HG03095 (cell line): ENCODE results near the gene PPP2R5A.
A peak's percentile ranks its signal among the peaks of the same experiment; 100 is the strongest.
"Not testable (repeated sequence)": the region's sequence is repeated elsewhere in the genome, so short reads cannot be mapped to it uniquely, and the experiment has no call there.

Source experiments
- ATAC-seq: cut with Tn5 transposase; IDR thresholded peaks from one replicate; pipeline ENCODE4 v1.9.1; 2021; ENCODE audit warnings: moderate library complexity; ENCODE audit not compliant: unreplicated experiment

The PPP2R5A gene

DNA sequence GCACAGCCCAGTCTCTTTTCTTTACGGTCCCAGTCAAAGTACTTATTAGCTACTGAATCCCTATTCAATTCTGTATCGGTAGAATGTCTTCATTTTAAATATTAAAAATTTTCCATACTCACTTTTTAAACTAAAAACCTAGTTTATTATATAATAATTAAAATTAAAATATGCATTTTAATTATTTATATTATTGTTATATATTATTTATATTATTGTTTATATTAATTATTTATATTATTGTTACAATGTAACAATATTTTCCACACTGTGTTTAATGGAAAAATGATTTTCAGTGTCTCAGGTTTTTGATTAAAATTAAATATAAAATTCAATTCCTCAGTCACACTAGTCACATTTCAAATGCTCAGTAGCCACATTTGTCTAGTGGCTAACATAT, 18.2 kb upstream of the PPP2R5A start:
- no peak for ATAC-seq

DNA sequence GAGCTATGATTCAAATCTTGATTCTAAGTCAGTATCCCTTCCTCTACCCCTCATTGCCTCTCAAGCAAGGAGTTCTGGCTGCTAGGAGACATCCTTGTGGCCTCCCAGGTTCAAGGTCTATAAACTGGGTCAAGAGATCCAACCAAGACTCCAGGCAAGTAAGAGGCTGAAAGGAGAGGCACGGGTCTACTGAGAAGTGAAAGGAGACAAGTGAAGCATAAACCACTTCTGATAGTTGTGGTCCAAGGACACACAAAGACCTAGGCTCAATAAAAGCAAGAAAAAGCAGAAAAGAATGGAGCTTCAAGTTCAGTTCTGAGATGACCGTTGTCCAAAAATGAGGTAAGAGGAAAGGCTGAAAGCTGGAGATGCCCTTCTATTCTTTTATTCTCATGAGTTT, 17.8 kb upstream of the PPP2R5A start:
- peak; percentile 63 for ATAC-seq

DNA sequence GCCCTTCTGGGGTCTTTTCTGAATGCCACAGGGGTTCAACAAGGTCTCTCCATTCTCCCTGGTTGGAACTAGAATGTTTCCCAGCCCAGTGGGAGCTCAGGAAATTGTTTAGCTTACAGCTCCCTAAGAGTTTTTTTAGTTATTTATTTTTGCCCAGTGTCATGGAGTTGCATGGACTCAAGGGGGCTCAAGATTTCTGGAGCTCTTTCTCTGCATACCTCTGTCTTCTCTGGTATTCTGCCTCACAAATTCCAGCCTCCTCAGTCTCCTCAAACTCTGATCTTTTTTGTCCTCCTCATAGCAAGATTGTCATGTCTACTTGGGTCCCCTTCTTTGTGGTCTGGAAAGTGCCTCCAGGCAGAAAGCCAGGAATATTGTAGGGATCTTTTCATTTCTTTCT, 15.9 kb upstream of the PPP2R5A start:
- no peak for ATAC-seq

DNA sequence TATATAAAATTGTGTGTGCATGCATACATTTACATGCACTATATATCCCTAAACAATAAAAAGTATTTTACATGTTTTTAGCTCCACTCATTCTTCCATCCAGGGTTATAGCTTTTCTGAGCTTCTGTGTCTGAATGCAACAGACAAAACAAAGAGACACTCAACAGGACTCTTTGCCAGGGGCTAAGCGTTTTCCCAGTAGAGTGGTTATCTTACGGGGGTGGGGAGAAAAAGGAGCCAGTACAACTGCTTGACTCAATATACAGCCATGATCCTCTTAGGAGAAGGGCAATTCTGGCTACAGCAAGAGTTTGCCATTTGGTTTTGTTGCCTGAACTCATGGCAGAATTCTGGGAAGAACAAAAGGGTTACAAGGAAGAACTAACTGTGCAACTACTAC, 14.6 kb upstream of the PPP2R5A start:
- no peak for ATAC-seq

DNA sequence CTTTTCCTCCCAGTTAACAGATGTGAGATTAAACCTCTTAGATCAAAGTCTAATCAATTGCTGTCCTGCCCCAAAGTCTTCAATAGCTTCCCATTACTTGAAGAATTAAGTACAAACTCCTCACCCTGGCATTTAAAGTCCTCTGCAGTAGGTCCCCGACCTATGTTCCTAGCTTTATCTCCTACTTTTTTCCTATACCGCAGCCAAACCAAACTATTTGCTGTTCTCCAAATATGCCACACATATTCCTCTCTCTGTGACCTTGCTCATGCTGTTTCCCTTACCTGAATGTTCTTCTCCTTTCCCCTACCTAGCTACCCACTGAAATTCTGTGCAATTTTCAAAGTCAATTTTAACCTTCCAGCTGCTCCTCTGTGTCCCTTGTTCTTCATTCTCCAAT, 14.0 kb upstream of the PPP2R5A start:
- ATAC-seq, result no peak

DNA sequence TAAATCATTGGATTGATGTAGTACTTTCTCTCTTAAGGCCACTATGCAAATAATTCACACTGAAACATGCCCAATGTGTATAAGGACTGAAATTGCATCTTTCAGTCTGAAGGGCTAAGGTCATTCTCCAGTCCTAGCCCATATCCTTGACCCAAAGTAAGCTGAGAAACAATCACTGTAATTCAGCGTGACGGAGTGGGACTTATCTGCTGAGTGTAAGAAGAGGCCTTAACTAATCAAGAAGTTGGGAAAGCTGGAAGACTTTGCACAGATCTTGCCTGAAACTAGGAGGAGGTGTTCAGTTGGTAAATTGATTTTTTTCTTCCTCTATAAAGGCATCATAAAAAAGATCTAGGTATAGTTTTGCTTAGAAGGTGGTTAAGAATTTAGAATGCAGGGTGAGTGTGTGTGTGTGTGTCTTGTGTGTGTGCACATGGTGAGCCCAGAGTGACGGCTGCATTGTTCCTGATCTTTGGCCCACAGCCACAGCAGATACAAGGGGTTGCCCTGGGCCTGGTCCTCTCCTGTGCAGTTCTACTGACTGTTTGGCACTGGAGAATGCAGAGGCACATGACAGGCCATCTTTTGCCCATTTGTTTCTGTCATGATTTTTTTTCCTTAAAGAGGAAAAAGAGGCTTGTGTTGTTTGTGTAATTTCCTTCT, 13.3 kb upstream of the PPP2R5A start:
- no peak for ATAC-seq

DNA sequence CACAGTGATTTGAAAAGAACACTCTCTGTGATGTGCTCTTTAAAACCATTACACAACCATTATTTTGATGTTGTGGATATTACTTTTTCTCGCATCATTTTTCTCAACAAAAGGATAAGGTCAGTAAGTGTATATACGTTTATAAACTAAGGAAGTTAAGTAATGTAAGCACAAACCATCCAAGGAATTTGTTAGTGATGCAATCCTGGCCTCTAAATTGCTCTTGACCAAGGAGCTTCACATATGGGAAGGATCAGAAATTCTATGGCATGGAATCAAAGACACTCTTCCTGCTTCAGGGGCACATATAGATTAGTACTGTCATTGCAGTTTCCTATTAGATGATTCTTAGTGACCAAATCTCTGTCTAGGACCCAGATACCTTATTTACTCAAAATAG, 3.6 kb upstream of the PPP2R5A start:
- ATAC-seq, result no peak

DNA sequence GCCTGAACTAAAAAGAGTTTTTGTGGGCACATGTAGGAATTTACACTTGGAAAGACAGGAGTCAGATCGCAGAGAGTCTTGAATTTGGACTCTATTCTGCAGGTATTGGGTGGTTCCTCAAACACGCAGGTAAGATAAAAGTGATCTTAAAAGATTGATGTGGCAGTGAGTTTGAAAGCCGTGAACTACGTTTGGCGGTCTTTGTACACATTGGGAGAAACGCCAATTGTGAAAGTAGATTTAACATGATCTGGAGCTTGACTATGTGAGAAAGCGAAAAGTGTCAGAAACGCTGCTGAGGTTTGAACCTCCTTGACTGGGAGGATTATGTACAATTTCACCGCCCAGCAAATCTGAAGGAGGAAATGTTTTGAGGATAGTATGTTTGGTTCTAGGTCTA, 1.5 kb upstream of the PPP2R5A start:
- ATAC-seq, result no peak

DNA sequence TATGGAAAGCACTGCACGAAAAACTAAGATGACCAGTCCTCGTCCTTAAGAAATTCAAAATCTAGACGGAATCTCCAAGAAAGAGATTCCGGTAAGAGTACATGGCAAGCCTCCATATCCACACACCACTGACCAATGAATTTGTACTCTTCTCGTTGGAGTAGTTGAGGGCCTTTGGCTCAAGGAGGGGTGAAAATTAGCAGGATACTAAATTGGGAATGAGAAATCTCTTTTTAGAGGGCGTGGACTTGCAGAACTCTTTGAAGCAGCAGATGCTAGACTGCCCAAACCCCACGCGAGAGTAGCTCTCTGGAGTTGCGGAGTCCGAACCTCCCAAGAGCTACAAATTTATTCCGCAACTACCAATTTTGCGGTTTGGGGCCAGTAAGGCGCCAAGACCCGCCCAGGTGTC, 872 bp upstream of the PPP2R5A start:
- ATAC-seq, result no peak

DNA sequence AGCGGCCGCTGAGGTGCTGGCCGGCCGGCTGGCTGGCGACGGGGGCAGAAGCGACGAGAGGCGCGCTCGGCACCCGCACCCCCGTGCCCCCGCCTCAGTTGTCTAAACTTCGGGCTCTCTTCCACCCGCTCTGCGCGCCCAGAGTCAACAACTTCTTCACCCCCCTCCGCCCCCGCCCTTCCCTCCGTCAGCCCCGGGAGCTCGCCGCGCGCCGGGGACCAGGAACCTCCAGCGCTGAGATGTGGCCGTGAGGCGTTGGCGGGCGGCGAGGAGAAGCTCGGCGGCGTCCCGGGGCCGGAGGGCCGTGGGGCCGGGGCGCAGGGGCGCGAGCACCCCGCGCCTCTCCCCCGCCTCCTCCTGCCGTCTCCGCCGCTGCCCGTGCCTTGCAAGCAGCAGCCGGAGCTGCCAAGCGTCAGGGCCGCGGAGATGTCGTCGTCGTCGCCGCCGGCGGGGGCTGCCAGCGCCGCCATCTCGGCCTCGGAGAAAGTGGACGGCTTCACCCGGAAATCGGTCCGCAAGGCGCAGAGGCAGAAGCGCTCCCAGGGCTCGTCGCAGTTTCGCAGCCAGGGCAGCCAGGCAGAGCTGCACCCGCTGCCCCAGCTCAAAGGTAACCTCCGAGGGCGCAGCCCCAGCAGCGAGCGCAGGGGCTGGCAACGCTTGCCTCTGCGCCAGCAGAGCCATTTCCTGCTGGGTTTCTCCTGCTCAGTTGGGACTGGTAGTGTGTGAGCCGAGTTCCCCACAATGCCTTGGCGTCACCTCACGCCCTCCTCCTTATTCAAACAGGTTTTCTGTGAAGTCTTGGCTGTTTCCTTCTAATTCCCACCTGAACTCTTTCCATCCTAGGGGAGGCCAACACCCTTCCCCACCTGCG, 710 bp downstream of the PPP2R5A start:
- ATAC-seq, result peak; percentile 7

DNA sequence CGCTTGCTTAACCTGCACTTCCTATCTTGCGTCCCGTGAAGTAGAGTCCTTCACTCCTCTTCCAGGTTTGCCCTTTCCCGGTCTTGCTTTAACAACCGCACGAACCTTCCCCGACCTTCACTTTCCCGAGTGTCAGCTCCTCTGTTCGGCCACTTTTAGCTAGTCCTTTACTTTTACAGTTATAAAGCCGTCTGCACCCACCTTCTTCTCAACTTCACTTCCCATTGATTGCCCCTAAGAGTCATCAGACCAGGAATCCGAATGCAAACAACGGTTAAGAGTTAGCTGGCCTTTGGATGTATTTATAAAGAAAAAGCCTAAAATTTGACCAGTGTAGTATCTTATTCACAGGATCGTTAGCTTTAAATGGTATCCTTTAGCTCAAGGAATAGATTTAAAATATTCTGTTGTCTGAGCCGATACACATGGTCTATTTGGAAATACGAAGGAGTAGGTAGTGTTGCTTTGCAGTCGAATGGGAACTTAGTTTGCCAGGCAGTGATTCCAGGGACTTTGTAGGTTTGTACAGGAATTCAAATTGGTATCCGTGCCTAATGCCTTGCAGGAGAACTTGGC, 1.4 kb downstream of the PPP2R5A start:
- ATAC-seq, result no peak

DNA sequence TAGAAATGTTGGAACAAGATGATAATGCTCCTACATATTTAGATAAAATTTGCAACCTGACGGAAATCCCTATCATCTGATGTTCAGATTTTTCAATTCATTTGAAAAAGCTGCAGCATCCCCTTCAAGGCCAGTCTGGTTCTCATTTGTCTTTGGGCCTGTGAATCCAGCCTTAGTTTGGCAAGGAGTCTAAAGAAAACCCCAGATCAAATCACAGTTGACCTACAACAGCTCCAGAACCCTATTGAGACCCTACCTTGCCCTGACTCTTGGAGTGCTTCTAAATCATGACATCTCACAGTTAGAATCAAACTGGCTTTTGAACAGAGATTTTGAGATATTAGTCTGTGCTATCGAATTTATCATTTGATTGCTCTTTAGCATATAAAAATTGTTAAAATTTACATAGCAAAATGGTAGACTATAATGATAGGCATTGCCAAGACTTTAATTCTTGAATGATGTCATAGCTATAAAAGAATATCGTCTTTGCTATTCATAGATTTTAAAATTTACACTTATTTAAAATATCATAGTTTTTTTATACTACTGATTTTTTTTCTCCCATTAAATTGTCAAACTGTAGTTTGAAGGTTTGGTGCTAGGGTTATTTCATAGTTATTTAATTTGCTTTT, 2.2 kb downstream of the PPP2R5A start:
- no peak for ATAC-seq

DNA sequence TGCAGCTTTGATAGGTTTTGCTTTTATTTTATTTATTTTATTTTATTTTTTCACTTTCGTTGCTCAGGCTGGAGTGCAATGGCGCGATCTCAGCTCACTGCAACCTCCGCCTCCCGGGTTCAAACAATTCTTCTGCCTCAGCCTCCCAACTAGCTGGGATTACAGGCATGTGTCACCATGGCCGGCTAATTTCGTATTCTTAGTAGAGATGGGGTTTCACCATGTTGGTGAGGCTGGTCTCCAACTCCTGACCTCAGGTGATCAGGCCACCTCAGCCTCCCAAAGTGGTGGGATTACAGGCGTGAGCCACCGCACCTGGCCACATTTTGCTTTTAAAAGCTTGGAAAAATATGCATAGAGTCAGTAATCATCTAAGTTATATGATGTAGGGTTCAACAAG, 2.8 kb downstream of the PPP2R5A start:
- ATAC-seq, result not testable (repeated sequence)

DNA sequence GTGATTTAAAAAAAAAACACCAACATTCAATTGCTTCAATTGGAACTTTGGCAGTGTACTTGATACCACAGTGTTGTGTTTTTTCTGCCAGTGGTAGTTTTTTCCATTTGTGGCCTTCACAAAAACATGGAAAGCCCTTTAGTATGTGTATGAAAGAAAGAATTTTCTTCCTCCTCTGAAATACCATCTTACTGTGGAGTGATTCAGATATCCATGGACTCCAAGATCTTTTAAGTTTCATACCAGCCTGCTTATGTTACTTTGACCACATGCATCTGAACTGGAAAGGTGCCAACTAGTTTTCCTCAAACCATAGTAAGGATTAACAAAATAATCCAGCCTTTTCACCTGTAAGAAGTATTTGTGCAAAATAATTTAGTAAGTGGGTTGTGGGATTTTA, 3.4 kb downstream of the PPP2R5A start:
- no peak for ATAC-seq

DNA sequence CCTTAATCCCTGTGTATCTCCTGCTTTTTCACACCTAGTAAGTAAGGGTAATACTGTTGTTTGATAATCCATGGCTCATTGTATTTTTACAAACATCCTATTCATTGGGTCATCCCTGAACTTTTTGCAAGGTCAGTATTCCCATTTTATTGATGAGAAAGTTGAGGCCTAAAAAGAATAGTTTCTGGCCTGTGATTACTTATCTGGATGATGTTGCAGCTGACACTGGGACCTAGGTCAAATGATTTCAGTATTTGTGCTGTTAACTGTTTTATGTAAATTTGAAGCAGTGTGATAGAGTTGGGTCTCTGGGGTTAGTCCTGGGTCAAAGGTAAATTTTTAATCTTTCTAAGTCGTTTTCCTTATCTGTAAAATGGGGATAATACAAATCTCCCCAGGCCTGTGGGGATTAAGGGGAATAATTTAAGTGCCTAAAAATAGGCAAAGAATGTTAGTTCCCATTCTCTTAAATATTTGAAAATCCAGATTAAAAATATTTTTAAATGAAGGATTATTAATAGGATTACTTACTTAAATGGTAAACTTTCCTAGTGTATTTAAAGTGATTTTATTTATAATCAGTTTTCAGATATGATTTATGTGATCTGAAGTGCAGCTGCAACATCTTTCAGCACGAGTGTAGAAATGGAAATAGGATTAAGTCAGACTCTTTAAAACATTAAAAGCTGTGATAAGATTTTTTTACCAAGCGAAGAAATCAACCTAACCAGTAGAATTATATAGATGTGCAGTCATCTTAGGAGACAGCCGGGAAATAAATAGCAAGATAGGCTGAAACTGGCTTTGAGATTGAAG, 4.3 kb downstream of the PPP2R5A start:
- ATAC-seq, result no peak

DNA sequence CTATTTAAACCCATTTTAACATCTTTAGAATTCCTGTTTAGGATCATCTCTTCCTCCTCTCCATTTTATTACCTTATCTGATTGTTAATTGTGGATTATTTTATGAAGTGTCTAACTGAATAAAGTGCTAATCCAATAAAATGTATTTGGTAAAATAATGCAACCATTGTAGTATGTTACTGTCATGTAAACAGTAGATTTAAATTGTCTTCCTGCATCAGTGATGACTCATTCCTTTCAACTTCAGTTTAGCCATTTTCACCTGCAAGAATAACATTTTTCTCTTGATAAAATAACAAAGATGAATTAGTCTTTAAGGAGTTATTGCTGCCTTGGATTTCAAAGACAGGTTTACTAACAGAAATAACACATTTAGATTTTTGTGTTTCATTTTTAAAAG, 5.4 kb downstream of the PPP2R5A start:
- no peak for ATAC-seq

DNA sequence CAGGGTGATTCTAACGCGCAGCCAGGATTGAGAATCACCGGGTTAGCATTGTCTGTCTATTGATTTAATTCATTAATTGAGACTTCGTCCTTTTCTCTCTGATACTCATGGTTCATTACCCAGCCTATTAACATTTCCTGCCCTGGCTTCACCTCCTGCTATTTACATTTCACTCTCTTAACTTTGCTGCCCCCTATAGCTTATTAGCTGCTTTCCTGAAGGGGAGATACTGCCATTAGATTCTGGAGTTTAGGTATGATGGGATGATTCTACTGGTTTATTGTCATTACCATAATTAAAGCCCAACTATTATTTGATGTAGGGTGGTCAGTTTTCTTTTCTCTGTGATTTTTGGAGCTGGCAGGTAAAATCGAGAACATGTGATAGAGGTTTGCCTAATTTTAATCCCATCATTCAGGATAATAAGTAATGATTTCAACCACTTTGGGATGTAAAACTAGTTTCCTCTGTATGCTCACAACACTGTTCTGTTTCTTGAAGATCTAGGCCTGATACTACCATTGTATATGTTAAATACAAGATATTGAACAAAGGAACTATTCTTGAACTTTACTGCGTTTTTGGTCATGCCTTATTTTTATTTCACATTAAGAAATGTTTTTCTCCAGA, 6.4 kb downstream of the PPP2R5A start:
- ATAC-seq, result peak; percentile 57

DNA sequence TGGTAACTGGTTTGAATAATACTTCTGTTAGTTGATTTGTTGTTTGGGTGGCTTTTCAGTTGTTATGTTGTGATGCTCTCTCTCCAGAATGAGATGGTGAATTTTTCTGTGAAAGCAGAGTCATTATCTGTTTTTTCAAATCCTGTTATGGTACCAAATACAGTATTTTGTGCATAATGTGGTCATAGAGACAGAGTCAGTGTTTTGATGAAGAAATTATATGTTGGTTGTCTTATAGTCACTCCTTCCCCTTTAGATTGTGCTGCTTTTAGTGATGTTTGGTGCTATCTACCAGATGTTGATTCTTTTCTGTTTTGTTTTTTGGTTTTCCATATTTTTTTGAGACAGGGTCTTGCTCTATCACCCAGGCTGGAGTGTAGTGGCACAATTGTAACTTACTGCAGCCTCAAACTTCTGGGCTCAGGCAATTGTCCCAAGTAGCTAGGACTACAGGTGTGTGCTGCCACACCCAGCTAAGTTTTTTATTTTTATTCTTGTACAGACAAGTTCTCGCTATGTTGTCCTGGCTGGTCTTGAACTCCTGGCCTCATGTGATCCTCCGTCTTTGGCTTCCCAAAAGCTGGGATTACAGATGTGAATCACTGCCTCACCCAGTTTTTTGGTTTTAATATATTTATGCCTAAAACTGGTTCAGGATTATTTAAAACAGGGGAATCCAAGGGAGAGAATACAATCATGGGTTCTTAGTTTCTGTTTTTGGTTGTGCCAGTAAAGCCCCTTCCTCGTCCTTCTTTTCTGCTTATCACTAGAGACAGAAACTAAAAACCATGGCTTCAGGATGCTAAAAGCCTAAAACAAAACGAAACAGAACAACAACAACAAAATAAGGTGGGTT, 7.3 kb downstream of the PPP2R5A start:
- ATAC-seq, result no peak

DNA sequence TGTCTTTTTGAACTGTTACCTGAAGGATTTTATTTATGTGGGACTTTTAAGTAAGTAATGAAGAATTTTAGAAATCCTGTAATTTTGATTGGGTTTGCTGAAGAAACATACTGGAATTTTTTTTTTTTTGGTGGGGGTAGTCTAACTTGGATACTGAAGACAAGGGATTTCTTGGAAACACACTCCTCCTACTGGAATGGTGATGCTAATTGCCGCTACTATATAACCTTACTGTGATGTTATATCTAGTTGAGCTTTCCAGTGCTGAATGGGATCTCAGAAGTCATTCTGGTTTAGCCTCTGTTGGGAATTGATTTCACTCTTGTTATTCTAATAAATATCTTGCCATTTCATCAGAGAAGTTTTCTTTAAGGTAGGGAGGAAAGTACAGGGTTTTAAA, 8.4 kb downstream of the PPP2R5A start:
- no peak for ATAC-seq
